ENCODE measurements around the gene CLEC3A. TPM values are rescaled to one million over a fixed set of nuclear protein-coding genes. Genes with fewer than 3 reads are reported as not detected.

The CLEC3A gene
- total RNA-seq, 1 donor from 2014 or later, result not detected

DNA sequence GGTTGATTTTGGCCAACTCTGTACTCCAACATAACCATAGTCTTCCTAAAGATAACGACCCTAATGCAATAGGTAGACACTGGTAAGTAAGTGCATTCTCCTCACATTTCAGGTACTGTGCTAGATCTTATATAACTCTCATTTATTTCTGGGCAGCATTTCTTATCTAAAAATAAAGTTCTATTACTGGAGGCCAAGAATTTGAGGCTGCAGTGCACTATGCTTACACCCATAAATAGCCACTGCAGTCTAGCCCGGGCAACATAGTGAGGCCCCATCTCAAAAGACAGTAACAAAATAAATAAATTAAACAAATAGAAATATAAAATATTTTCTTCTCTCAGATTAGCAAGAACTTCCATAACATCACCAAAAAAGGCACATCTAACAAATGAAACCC is 12.7 kb downstream of the CLEC3A start:
- no peak for DNase-seq (ENCODE audit: low spot score in 2 of 2, unreplicated experiment in 2 of 2)
- TF ChIP-seq, protein P1, sequence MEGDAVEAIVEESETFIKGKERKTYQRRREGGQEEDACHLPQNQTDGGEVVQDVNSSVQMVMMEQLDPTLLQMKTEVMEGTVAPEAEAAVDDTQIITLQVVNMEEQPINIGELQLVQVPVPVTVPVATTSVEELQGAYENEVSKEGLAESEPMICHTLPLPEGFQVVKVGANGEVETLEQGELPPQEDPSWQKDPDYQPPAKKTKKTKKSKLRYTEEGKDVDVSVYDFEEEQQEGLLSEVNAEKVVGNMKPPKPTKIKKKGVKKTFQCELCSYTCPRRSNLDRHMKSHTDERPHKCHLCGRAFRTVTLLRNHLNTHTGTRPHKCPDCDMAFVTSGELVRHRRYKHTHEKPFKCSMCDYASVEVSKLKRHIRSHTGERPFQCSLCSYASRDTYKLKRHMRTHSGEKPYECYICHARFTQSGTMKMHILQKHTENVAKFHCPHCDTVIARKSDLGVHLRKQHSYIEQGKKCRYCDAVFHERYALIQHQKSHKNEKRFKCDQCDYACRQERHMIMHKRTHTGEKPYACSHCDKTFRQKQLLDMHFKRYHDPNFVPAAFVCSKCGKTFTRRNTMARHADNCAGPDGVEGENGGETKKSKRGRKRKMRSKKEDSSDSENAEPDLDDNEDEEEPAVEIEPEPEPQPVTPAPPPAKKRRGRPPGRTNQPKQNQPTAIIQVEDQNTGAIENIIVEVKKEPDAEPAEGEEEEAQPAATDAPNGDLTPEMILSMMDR (IDR thresholded peaks at IDR 0.05; ENCODE audit: unreplicated experiment), result no peak
- H3K36me3 Mint-ChIP-seq, result no peaks in the 10 kb centered on the region
- no peaks in the 10 kb centered on the region for H3K9me3 Mint-ChIP-seq
- H3K4me1 Mint-ChIP-seq, result no peaks in the 10 kb centered on the region
- H3K4me3 Mint-ChIP-seq, result no peak overlapping the region
- H3K27ac Mint-ChIP-seq, result no peak overlapping the region
- H3K27me3 Mint-ChIP-seq (ENCODE audit: low read depth), result peaks cover 56% of the 10 kb centered on the region

DNA sequence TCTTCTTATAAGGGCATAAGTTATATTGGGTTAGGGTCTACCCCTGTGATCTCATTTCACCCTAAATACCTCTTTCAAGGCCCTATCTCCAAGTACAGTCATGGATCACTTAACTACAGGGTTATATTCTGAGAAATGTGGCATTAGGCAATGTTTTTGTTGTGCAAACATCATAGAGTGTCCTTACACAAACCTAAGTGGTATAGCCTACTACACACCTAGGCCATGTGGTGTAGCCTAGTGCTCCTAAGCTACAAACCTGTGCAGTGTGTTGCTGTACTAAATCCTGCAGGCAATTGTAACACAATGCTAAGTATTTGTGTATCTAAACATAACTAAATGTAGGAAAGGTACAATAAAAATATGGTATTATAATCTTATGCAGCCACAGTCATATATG is 18.0 kb downstream of the CLEC3A start:
- Mint-ChIP-seq H3K27me3 (ENCODE audit: low read depth) (peaks cover 79% of the 10 kb centered on the region), H3K4me3 (no peak overlapping the region), H3K9me3 (no peaks in the 10 kb centered on the region), H3K27ac (no peak overlapping the region), H3K4me1 (no peaks in the 10 kb centered on the region), H3K36me3 (no peaks in the 10 kb centered on the region)
- TF ChIP-seq, protein P1 (IDR thresholded peaks at IDR 0.05; ENCODE audit: unreplicated experiment), result no peak
- DNase-seq (ENCODE audit: low spot score in 2 of 2, unreplicated experiment in 2 of 2), result no peak

DNA sequence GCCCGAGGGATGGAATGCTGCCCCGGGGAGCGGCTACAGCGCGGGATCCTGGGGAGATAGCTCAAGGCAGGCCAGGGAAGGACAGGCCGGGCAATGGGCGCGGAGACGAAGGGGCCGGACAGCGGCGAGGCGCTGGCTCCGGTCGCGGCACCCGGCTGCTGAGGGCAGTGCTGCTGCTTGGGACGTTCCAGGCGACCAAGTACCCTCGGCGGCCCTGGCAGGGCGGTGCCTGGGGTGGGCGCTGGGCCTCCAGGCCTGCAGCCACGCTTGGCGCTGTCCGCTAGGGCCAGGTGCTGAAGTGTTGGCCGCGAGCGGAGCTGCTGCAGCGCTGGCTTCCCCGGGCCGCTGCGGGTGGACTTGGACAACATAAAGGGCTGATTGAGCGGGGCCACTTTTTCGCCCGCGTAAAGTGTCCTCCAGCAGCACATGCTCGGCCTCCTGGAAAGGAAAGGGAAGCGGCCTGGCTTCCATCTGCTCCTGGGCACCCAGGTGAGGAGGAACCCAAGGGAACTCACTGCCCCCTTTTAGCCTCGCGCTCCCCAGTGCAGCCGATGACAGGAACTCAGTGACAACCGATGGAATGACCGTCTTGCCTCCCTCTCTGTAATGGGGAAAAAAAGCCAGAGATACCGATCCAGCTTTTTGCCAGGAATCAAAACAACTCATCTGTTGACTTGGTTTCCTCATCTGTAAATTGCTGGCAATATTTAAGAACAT is 23.7 kb downstream of the CLEC3A start:
- TF ChIP-seq, protein P1 (IDR thresholded peaks at IDR 0.05; ENCODE audit: unreplicated experiment), result no peak
- DNase-seq (ENCODE audit: low spot score in 2 of 2, unreplicated experiment in 2 of 2), result peak; percentile 79 to 95
- H3K27ac Mint-ChIP-seq, result no peak overlapping the region
- H3K9me3 Mint-ChIP-seq, result no peaks in the 10 kb centered on the region
- H3K4me1 Mint-ChIP-seq, result no peaks in the 10 kb centered on the region
- no peaks in the 10 kb centered on the region for H3K36me3 Mint-ChIP-seq
- H3K4me3 Mint-ChIP-seq, result peak overlapping the region; percentile 17
- H3K27me3 Mint-ChIP-seq (ENCODE audit: low read depth), result peaks cover 67% of the 10 kb centered on the region

DNA sequence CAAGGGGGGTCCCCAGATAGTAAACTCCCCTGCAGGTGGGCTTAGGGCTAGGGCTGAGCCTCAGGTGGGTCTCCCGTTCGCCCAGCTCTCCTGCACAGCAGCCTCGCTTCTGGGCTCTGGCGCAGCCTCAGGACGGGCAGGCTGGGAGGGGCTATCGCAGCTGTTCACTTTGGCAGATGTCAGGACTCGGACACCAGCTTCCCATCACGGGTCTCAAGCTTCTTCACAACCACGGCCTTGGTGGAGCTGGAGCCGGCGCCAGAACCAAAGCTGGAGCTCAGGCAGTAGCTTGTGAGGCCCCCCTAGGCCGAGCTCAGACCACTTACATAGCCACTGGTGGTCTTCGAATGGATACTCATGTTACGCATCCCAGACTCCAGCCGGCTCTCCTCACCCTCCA is 26.0 kb downstream of the CLEC3A start:
- Mint-ChIP-seq H3K27me3 (ENCODE audit: low read depth) (peaks cover 64% of the 10 kb centered on the region), H3K36me3 (no peaks in the 10 kb centered on the region), H3K27ac (no peak overlapping the region), H3K4me1 (no peaks in the 10 kb centered on the region), H3K4me3 (no peak overlapping the region), H3K9me3 (no peaks in the 10 kb centered on the region)
- DNase-seq (ENCODE audit: low spot score in 2 of 2, unreplicated experiment in 2 of 2), result no peak
- TF ChIP-seq, protein P1 (IDR thresholded peaks at IDR 0.05; ENCODE audit: unreplicated experiment), result no peak

DNA sequence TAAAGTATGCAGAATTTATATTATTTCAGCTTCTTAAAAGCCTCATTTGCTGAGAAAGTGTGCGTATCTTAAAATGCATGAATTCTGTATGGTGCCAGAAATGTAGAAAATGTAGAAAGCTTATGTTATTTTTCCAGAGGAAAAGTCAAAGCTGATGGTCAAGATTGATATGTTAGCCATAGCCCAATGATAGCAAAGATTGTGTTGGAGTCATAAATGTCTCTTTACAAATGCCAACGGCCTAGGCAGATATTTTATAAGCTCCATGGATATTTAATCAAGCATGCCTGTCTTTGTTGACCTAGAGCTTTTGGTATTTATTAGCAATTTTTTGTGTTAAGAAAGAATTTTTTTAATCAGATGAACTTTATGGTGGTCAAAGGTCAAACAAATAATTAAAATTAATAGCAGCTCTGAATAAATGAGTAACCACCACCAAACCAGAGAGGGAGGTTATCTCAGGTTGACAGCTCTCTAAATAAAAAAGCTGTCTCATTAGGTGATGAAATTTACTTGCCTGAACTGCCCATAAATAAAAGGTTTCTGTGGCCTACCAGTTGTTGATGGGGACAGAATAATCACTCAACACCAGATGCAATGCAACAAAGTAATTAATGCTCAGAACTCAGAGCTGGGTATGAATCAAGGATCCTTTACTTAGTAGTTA is 28.5 kb downstream of the CLEC3A start:
- no peak overlapping the region for H3K27ac Mint-ChIP-seq

More for the DNA sequence above, 28.5 kb downstream of the CLEC3A start:
- H3K4me3 Mint-ChIP-seq, result no peak overlapping the region
- H3K27me3 Mint-ChIP-seq (ENCODE audit: low read depth), result peaks cover 76% of the 10 kb centered on the region
- H3K9me3 Mint-ChIP-seq, result no peaks in the 10 kb centered on the region
- TF ChIP-seq, protein P1 (IDR thresholded peaks at IDR 0.05; ENCODE audit: unreplicated experiment), result no peak
- H3K36me3 Mint-ChIP-seq, result no peaks in the 10 kb centered on the region
- H3K4me1 Mint-ChIP-seq, result no peaks in the 10 kb centered on the region
- no peak for DNase-seq (ENCODE audit: low spot score in 2 of 2, unreplicated experiment in 2 of 2)

Measured in mesothelial cell of epicardium (in vitro differentiated cells).